ENCODE data around the gene PNPLA6.

GRCh38 chr19:7506385-7507328 is 28.9 kb upstream of the PNPLA6 start:
- TF ChIP-seq CTCF (IDR thresholded peaks at IDR 0.05) (no peak), EP300 (IDR thresholded peaks at IDR 0.05; ENCODE audit: low read depth) (no peak), POLR2AphosphoS5 (IDR thresholded peaks at IDR 0.05) (no peak), POLR2A (IDR thresholded peaks at IDR 0.05) (no peak)

All from transverse colon (tissue), 4 donors.